GM10248 (cell line): ENCODE measurements around the gene PWWP2B.

ENCODE experiments used
- CTCF ChIA-PET: fragments of 300-600 bp; sonication (Branson Sonifier 250); formaldehyde crosslinking; extraction: SDS; loops from one replicate; lab custom pipeline; 2021; ENCODE audit warnings: antibody characterized with exemption; lab: Yijun Ruan, JAX
- POLR2A ChIA-PET: fragments of 350-650 bp; sonication (Branson Sonifier 250); formaldehyde crosslinking; extraction: SDS; loops from one replicate; lab custom pipeline; 2020; ENCODE audit warnings: antibody characterized with exemption; lab: Yijun Ruan, JAX
- DNase-seq: peaks from one replicate; pipeline ENCODE4 v3.0.0; 2012; ENCODE audit errors: extremely low spot score
- CTCF ChIP-seq: IDR thresholded peaks from 2 replicates; pipeline ENCODE4 v1.5.1; 2012; ENCODE audit warnings: mild to moderate bottlenecking, low read depth; ENCODE audit errors: extremely low read depth, missing control alignments, control extremely low read depth

Gene PWWP2B

GRCh38 chr10:132397036-132397541 is at the start of gene PWWP2B:
Gene PWWP2B (plus strand): TSS chr10:132397200. CDS start chr10:132397227, 27 bp downstream.
- DNase-seq, result no peak
- POLR2A ChIA-PET, result no interaction called here
- TF ChIP-seq CTCF, result no peak
- CTCF ChIA-PET, result no interaction called here

- TF ChIP-seq CTCF, result no peak
- POLR2A ChIA-PET, result interaction anchor here (0.6 kb wide), 1 partner anchor 40 kb away, joined by 4 read pairs; the partner anchor contains the start of gene STK32C
- peak; percentile 13 for DNase-seq
- CTCF ChIA-PET, result no interaction called here
These were observed 49.6 kb upstream of the PWWP2B start for GRCh38 chr10:132347211-132347930.

GRCh38 chr10:132347931-132348267 is 49.1 kb upstream of the PWWP2B start:
- no peak for DNase-seq
- no peak for TF ChIP-seq CTCF
- POLR2A ChIA-PET, result interaction anchor here (0.6 kb wide), 1 partner anchor 40 kb away, joined by 4 read pairs; the partner anchor contains the start of gene STK32C
- CTCF ChIA-PET, result interaction anchor here (1.6 kb wide), 1 partner anchor 13 kb away, joined by 3 read pairs; no protein-coding TSS in a partner anchor

GRCh38 chr10:132349766-132350165 is 47.2 kb upstream of the PWWP2B start:
- POLR2A ChIA-PET, result no interaction called here
- no peak for TF ChIP-seq CTCF
- CTCF ChIA-PET, result interaction anchor here (1.2 to 3.1 kb wide), 2 partner anchors 11 to 51 kb away, joined by 3 to 15 read pairs; no protein-coding TSS in a partner anchor
- peak; percentile 13 for DNase-seq

GRCh38 chr10:132350391-132350790 is 46.6 kb upstream of the PWWP2B start:
- DNase-seq, result no peak
- CTCF ChIA-PET, result interaction anchor here (1.4 to 3.1 kb wide), 2 partner anchors 12 to 203 kb away, joined by 4 to 15 read pairs; no protein-coding TSS in a partner anchor
- TF ChIP-seq CTCF, result no peak
- POLR2A ChIA-PET, result no interaction called here

- ChIA-PET CTCF (interaction anchor here (0.7 to 3.1 kb wide), 3 partner anchors 12 to 204 kb away, joined by 4 to 15 read pairs (median 4); no protein-coding TSS in a partner anchor), POLR2A (no interaction called here)
These were observed 46.1 kb upstream of the PWWP2B start for GRCh38 chr10:132350946-132351345.

More at GRCh38 chr10:132350946-132351345, 46.1 kb upstream of the PWWP2B start:
- DNase-seq, result no peak
- no peak for TF ChIP-seq CTCF
